HL-60 (cell line): ENCODE data around the gene HSD11B1.

ENCODE experiments used
- DNase-seq, 2 experiments: peaks; one replicate each; pipeline ENCODE4 v3.0.0-alpha.2; 2010 to 2020; ENCODE audit warnings: low read depth in 1 of 2, low spot score in 1 of 2
- H3K27ac ChIP-seq: fragments of 250-450 bp; sonication (Bioruptor Pico); replicated peaks from 2 replicates; pipeline ENCODE4 v1.5.1; 2020; ENCODE audit warnings: mild to moderate bottlenecking, moderate library complexity
- H3K27me3 ChIP-seq: fragments of 250-450 bp; sonication (Bioruptor Pico); 2 replicates; pipeline ENCODE4 v1.5.1; 2021; ENCODE audit warnings: mild to moderate bottlenecking, moderate library complexity; ENCODE audit not compliant: insufficient read depth, poor library complexity, severe bottlenecking
- H3K4me3 ChIP-seq: replicated peaks from 2 replicates; pipeline ENCODE4 v1.5.1; 2011; ENCODE audit warnings: mild to moderate bottlenecking, control low read depth, low read length; ENCODE audit not compliant: insufficient read depth
- GABPA ChIP-seq: IDR thresholded peaks from 2 replicates; pipeline ENCODE4 v1.6.1; 2012; ENCODE audit warnings: low read depth
- POLR2AphosphoS5 ChIP-seq: IDR thresholded peaks from 2 replicates; pipeline ENCODE4 v1.6.1; 2012; ENCODE audit warnings: low read depth
- SPI1 ChIP-seq: IDR thresholded peaks from 2 replicates; pipeline ENCODE4 v1.6.1; 2012; ENCODE audit warnings: low read depth, mild to moderate bottlenecking, borderline replicate concordance
- TF ChIP-seq, protein P1 (sequence below): IDR thresholded peaks from one replicate; pipeline ENCODE4 v1.5.1; 2011; ENCODE audit warnings: low read length, control low read depth, inconsistent platforms; ENCODE audit not compliant: insufficient read depth
- TF ChIP-seq, protein P2 (sequence below): IDR thresholded peaks from 2 replicates; pipeline ENCODE4 v1.6.1; 2012; ENCODE audit warnings: low read depth; ENCODE audit not compliant: insufficient replicate concordance

The HSD11B1 gene

DNA sequence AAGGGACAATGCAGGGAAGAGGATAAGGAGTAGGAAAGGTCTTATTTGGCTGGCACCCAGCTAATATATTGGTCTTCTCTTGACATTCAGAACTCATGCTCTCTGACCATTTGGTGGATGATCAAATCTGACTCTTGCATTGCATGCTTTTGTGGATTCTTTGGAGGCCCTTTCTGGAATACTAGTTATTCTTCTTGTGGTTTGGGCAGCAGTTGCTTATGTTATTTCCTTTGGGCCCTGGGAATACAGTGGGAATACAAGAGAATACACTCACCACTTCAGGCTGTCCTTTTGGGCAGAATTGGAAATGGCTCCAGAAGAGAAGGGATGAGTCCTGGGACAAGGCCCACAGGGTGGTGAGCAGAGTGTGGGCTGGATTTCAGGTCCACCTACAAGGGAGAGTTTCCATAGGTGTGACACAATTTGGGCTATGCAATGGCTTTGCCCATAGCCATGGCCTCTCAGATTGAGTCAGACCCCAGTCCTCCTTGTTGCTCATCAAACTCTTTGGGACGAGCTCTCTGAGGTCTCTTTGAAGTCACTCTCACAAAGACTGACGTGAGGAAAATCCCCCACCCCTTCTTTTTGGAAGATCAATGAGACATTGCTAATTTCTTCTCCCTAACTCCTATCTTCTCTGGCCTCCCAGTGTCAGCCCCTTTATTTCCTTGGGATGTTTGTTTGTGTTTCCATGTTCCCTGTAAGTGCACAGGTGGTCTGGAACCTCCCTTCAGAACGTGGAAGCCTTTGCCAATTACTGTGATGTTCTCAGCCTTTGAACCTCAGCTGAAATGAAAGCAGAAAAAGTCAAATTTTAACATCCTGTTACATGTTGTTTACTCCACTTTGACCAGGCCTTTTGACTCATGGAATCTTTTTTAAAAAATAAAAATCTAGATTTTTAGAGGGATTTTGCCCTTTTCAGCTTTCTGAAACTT lies 19.4 kb downstream of the HSD11B1 start:
- TF ChIP-seq, protein P1, sequence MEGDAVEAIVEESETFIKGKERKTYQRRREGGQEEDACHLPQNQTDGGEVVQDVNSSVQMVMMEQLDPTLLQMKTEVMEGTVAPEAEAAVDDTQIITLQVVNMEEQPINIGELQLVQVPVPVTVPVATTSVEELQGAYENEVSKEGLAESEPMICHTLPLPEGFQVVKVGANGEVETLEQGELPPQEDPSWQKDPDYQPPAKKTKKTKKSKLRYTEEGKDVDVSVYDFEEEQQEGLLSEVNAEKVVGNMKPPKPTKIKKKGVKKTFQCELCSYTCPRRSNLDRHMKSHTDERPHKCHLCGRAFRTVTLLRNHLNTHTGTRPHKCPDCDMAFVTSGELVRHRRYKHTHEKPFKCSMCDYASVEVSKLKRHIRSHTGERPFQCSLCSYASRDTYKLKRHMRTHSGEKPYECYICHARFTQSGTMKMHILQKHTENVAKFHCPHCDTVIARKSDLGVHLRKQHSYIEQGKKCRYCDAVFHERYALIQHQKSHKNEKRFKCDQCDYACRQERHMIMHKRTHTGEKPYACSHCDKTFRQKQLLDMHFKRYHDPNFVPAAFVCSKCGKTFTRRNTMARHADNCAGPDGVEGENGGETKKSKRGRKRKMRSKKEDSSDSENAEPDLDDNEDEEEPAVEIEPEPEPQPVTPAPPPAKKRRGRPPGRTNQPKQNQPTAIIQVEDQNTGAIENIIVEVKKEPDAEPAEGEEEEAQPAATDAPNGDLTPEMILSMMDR: no peak
- TF ChIP-seq GABPA (no peak), POLR2AphosphoS5 (no peak), SPI1 (no peak)
- TF ChIP-seq, protein P2, sequence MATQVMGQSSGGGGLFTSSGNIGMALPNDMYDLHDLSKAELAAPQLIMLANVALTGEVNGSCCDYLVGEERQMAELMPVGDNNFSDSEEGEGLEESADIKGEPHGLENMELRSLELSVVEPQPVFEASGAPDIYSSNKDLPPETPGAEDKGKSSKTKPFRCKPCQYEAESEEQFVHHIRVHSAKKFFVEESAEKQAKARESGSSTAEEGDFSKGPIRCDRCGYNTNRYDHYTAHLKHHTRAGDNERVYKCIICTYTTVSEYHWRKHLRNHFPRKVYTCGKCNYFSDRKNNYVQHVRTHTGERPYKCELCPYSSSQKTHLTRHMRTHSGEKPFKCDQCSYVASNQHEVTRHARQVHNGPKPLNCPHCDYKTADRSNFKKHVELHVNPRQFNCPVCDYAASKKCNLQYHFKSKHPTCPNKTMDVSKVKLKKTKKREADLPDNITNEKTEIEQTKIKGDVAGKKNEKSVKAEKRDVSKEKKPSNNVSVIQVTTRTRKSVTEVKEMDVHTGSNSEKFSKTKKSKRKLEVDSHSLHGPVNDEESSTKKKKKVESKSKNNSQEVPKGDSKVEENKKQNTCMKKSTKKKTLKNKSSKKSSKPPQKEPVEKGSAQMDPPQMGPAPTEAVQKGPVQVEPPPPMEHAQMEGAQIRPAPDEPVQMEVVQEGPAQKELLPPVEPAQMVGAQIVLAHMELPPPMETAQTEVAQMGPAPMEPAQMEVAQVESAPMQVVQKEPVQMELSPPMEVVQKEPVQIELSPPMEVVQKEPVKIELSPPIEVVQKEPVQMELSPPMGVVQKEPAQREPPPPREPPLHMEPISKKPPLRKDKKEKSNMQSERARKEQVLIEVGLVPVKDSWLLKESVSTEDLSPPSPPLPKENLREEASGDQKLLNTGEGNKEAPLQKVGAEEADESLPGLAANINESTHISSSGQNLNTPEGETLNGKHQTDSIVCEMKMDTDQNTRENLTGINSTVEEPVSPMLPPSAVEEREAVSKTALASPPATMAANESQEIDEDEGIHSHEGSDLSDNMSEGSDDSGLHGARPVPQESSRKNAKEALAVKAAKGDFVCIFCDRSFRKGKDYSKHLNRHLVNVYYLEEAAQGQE: no peak
- Histone ChIP-seq H3K4me3 (no peak overlapping the region), H3K27ac (no peak overlapping the region), H3K27me3 (no peaks in the 10 kb centered on the region)
- DNase-seq: no peak

DNA sequence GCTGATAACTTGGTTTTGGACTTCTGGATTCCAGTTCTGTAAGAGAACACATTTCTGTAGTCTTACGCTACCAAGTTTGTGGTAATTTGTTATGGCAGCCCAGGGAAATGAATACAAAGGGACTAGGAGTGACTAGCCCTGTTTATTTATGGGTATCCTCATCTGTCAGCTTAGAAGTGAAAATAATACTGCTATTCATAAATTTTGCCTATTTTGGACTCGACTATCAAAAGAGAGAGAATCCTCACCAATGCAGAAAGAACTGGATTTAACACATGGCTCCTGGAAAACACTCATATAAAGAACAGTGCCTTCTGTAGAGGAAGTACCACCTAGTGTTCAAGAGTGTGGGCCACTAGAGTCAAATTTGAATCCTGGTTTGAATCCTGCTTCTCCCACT lies 22.6 kb downstream of the HSD11B1 start:
- DNase-seq: no peak
- no peaks in the 10 kb centered on the region for H3K27me3 ChIP-seq
- TF ChIP-seq POLR2AphosphoS5: no peak
- TF ChIP-seq GABPA: no peak
- no peak for TF ChIP-seq SPI1
- TF ChIP-seq, protein P1: no peak
- TF ChIP-seq, protein P2: no peak
- H3K4me3 ChIP-seq: no peak overlapping the region
- no peak overlapping the region for H3K27ac ChIP-seq

DNA sequence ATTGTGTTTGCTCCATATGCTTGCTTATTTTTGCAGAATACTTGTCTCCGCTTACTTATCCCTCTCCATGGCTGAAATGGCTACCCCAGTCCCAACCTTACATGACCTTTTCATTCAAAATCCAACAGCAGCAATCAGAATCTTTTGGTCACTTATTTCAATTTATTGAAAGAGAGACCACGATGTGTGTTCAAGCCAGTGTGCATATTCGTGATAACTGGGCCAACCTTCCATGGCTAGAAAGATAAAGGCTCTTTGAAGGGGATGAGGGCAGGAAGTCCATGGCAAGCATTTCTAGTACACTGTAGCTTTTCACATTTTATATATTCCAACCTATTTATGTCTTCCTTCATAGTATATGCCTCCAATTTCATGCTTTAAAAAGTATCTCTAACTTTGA lies 23.1 kb downstream of the HSD11B1 start:
- TF ChIP-seq, protein P2: no peak
- TF ChIP-seq GABPA (no peak), POLR2AphosphoS5 (no peak), SPI1 (no peak)
- TF ChIP-seq, protein P1: no peak
- DNase-seq: no peak
- Histone ChIP-seq H3K27ac (no peak overlapping the region), H3K27me3 (no peaks in the 10 kb centered on the region), H3K4me3 (no peak overlapping the region)
